Vagina (tissue), 2 donors: Measurements from ENCODE around the gene DDX54.

Experiments used
- POLR2AphosphoS5 ChIP-seq, 2 donors: sonication (generic); formaldehyde crosslinking; IDR thresholded peaks; one replicate each; pipeline ENCODE4 v1.9.0; 2017; ENCODE audit warnings: antibody characterized with exemption in 2 of 2, mild to moderate bottlenecking in 2 of 2, low read depth in 1 of 2; ENCODE audit not compliant: insufficient read depth in 1 of 2
- TF ChIP-seq, protein P1 (sequence below), 3 experiments: fragments of 450-650 bp in 2 of 3; fragments of 200-600 bp in 1 of 3; sonication (generic) in 1 of 3; IDR thresholded peaks; one replicate each; pipeline ENCODE4 v1.5.1; 2017 to 2019; ENCODE audit warnings: antibody characterized with exemption in 3 of 3, mild to moderate bottlenecking in 2 of 3, moderate library complexity in 2 of 3

DNA sequence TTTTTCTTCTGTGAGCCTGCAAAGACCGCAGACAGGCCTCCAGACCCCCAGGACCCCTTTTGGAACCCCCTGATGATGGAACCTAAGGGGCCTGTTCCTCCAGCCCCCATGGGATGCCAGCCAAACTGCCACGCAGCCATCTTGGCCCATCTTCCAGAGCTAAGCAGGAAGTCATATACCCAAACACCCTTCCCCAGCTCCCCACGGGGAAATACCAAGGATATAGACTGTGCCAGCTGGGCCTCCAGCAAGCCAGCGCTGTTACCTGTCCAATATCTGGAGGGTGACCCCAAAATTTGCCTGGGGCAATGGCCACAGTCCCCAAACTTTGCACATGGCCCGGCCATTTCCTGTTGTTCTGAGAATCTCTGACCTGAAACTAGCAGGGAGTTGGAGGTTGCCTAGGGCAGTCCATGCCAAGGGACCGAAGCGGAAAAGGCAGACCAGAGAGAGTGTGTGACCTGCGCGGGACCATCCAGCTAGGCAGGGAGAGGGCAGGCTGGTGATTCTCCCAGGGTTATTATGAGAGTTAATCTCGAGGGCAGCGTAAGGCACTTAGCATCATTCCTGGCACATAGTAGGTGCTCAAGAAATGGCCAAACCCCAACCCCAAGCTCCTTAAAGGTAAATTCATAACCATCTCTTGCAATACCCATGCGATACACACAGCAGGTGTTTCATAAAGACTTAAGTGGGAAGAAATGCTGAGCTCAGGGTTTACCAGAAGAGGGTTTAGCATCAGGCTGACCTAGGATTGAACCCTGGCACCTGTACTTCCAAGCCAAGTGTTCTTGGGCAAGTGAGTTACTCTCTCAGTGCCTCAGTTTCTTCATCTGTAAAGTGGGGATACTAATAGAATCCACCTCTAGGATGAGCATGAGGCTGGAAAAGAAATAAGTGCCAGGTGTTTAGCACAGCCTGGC is 47.2 kb downstream of the DDX54 start:
- TF ChIP-seq, protein P1, sequence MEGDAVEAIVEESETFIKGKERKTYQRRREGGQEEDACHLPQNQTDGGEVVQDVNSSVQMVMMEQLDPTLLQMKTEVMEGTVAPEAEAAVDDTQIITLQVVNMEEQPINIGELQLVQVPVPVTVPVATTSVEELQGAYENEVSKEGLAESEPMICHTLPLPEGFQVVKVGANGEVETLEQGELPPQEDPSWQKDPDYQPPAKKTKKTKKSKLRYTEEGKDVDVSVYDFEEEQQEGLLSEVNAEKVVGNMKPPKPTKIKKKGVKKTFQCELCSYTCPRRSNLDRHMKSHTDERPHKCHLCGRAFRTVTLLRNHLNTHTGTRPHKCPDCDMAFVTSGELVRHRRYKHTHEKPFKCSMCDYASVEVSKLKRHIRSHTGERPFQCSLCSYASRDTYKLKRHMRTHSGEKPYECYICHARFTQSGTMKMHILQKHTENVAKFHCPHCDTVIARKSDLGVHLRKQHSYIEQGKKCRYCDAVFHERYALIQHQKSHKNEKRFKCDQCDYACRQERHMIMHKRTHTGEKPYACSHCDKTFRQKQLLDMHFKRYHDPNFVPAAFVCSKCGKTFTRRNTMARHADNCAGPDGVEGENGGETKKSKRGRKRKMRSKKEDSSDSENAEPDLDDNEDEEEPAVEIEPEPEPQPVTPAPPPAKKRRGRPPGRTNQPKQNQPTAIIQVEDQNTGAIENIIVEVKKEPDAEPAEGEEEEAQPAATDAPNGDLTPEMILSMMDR (IDR thresholded peaks at IDR 0.05), result no peak
- TF ChIP-seq POLR2AphosphoS5 (IDR thresholded peaks at IDR 0.05; ENCODE audit: insufficient read depth in 1 of 2, low read depth in 1 of 2), result no peak
